ENCODE data around the gene SDK1. TPM values are rescaled to one million over a fixed set of nuclear protein-coding genes. Genes with fewer than 3 reads are reported as not detected.

SDK1 gene
- total and polyA plus RNA-seq, 2 experiments from 2014 or later = 2.1 to 10.0 TPM

GRCh38 chr7:3955751-3956696 is 655.0 kb downstream of the SDK1 start:
- no peak overlapping the region for H3K27ac Mint-ChIP-seq

GRCh38 chr7:3956949-3957348 is 655.9 kb downstream of the SDK1 start:
- H3F3A ChIP-seq (replicated peaks; ENCODE audit: low read depth) = no peaks in the 10 kb centered on the region
- no peaks in the 10 kb centered on the region for H3K79me2 ChIP-seq (replicated peaks; ENCODE audit: insufficient read depth)
- Mint-ChIP-seq H3K27me3 (ENCODE audit: insufficient read depth, low read depth, poor library complexity) (peaks cover 8% of the 10 kb centered on the region), H3K4me1 (no peaks in the 10 kb centered on the region; the same call in 1 of the 3 replicates), H3K4me3 (no peak overlapping the region), H3K27ac (no peak overlapping the region), H3K36me3 (ENCODE audit: low read depth) (no peaks in the 10 kb centered on the region), H3K9me3 (no peaks in the 10 kb centered on the region)
- H3K27ac ChIP-seq (ENCODE audit: low read depth) = no peak overlapping the region
- H3K9me2 ChIP-seq (ENCODE audit: insufficient read depth) = no peaks in the 10 kb centered on the region
- no peak for ATAC-seq
- no peak for DNase-seq (ENCODE audit: low spot score)
- no peak overlapping the region for H3K4me3 ChIP-seq
- no peak overlapping the region for H3K4me2 ChIP-seq
- H4K20me1 ChIP-seq (replicated peaks; ENCODE audit: insufficient read depth) = no peaks in the 10 kb centered on the region
- no peak overlapping the region for H2AFZ ChIP-seq
- H3K27me3 ChIP-seq (ENCODE audit: insufficient read depth) = no peaks in the 10 kb centered on the region
- H3K4me1 ChIP-seq (ENCODE audit: insufficient read depth) = no peaks in the 10 kb centered on the region
- H3K36me3 ChIP-seq (ENCODE audit: insufficient read depth) = no peaks in the 10 kb centered on the region
- TF ChIP-seq CREB1 (CRISPR knock-in tag; IDR thresholded peaks at IDR 0.05; ENCODE audit: low read depth) (no peak), ETS1 (IDR thresholded peaks at IDR 0.05) (no peak), CTCF (conservative IDR thresholded peaks at IDR 0.05; ENCODE audit: low read depth in 2 of 2) (no peak), ZNF331 (CRISPR knock-in tag; IDR thresholded peaks at IDR 0.05; ENCODE audit: low read depth) (no peak)

More at GRCh38 chr7:3955751-3956696, 655.0 kb downstream of the SDK1 start:
- H3K27me3 ChIP-seq (ENCODE audit: insufficient read depth) = no peaks in the 10 kb centered on the region
- H2AFZ ChIP-seq = no peak overlapping the region
- H3K27ac ChIP-seq (ENCODE audit: low read depth) = no peak overlapping the region
- H3K9me3 Mint-ChIP-seq = no peaks in the 10 kb centered on the region
- H3K79me2 ChIP-seq (replicated peaks; ENCODE audit: insufficient read depth) = no peaks in the 10 kb centered on the region
- no peak overlapping the region for H3K4me2 ChIP-seq
- H3K27me3 Mint-ChIP-seq (ENCODE audit: insufficient read depth, low read depth, poor library complexity) = peaks cover 8% of the 10 kb centered on the region
- no peaks in the 10 kb centered on the region for H3K4me1 ChIP-seq (ENCODE audit: insufficient read depth)
- DNase-seq (ENCODE audit: low spot score) = no peak
- no peak for TF ChIP-seq STAT1 (IDR thresholded peaks at IDR 0.05; ENCODE audit: unreplicated experiment)
- TF ChIP-seq CTCF (conservative IDR thresholded peaks at IDR 0.05; ENCODE audit: low read depth in 2 of 2) = peak in 1 of 2 experiments; percentile 16; a peak in 1 of 4 replicates
- no peak for TF ChIP-seq CREB1 (CRISPR knock-in tag; IDR thresholded peaks at IDR 0.05; ENCODE audit: low read depth)
- no peaks in the 10 kb centered on the region for H3K9me2 ChIP-seq (ENCODE audit: insufficient read depth)
- H3K36me3 ChIP-seq (ENCODE audit: insufficient read depth) = no peaks in the 10 kb centered on the region
- H3K4me3 Mint-ChIP-seq = no peak overlapping the region
- no peaks in the 10 kb centered on the region; the same call in 1 of the 3 replicates for H3K4me1 Mint-ChIP-seq
- H3K36me3 Mint-ChIP-seq (ENCODE audit: low read depth) = peaks cover 3% of the 10 kb centered on the region; the same call in 2 of the 3 replicates
- H3F3A ChIP-seq (replicated peaks; ENCODE audit: low read depth) = no peaks in the 10 kb centered on the region
- no peaks in the 10 kb centered on the region for H4K20me1 ChIP-seq (replicated peaks; ENCODE audit: insufficient read depth)
- no peak overlapping the region for H3K4me3 ChIP-seq
- ATAC-seq = peak; percentile 51; the same call in 2 of the 3 replicates

Measured in GM23338 (cell line).